H9 (cell line): Measurements from ENCODE around the gene HYAL4. TPM values are rescaled to one million over a fixed set of nuclear protein-coding genes. Genes with fewer than 3 reads are reported as not detected.

ENCODE experiments used
- DNase-seq: peaks from one replicate; pipeline ENCODE4 v3.0.0-alpha.2; 2017
- H2AFZ ChIP-seq: one replicate; pipeline ENCODE4 v1.6.1; 2013; ENCODE audit warnings: mild to moderate bottlenecking, low read length, control low read depth, moderate library complexity
- H2AK5ac ChIP-seq: 2 replicates; pipeline ENCODE4 v1.6.1; 2013; ENCODE audit warnings: low read length, control low read depth, mixed read lengths; ENCODE audit not compliant: insufficient read length
- H2BK120ac ChIP-seq: one replicate; pipeline ENCODE4 v1.6.1; 2013; ENCODE audit warnings: low read depth, mild to moderate bottlenecking, low read length, control low read depth, inconsistent platforms; ENCODE audit not compliant: poor library complexity, severe bottlenecking
- H2BK12ac ChIP-seq: 2 replicates; pipeline ENCODE4 v1.6.1; 2013; ENCODE audit warnings: low read length, control low read depth, mixed read lengths, low read depth; ENCODE audit not compliant: insufficient read length
- H2BK15ac ChIP-seq: 2 replicates; pipeline ENCODE4 v1.6.1; 2013; ENCODE audit warnings: low read depth, low read length, control low read depth
- H2BK20ac ChIP-seq: one replicate; pipeline ENCODE4 v1.6.1; 2013; ENCODE audit warnings: low read depth, mild to moderate bottlenecking, low read length, control low read depth, inconsistent platforms; ENCODE audit not compliant: poor library complexity, severe bottlenecking
- H2BK5ac ChIP-seq: 2 replicates; pipeline ENCODE4 v1.6.1; 2013; ENCODE audit warnings: low read length, control low read depth, mixed read lengths; ENCODE audit not compliant: insufficient read length
- H3K14ac ChIP-seq: 2 replicates; pipeline ENCODE4 v1.6.1; 2013; ENCODE audit warnings: low read length, control low read depth; ENCODE audit not compliant: insufficient read depth
- H3K18ac ChIP-seq: 2 replicates; pipeline ENCODE4 v1.6.1; 2013; ENCODE audit warnings: low read depth, mild to moderate bottlenecking, mixed read lengths, low read length, control low read depth; ENCODE audit not compliant: insufficient read length
- H3K23ac ChIP-seq: 2 replicates; pipeline ENCODE4 v1.6.1; 2013; ENCODE audit warnings: low read length, control low read depth, mixed read lengths, low read depth; ENCODE audit not compliant: insufficient read length
- H3K23me2 ChIP-seq: 2 replicates; pipeline ENCODE4 v1.6.1; 2013; ENCODE audit warnings: low read depth, mild to moderate bottlenecking, mixed read lengths, low read length, control low read depth; ENCODE audit not compliant: insufficient read length, poor library complexity, severe bottlenecking
- H3K27ac ChIP-seq: 2 replicates; pipeline ENCODE4 v1.5.1; 2013; ENCODE audit warnings: low read length, control low read depth, mixed read lengths, low read depth; ENCODE audit not compliant: insufficient read length
- H3K27me3 ChIP-seq: 2 replicates; pipeline ENCODE4 v1.6.1; 2013; ENCODE audit warnings: low read length, control low read depth, inconsistent platforms; ENCODE audit not compliant: insufficient read depth
- H3K4ac ChIP-seq: 2 replicates; pipeline ENCODE4 v1.6.1; 2013; ENCODE audit warnings: low read depth, mild to moderate bottlenecking, control low read depth, inconsistent platforms, low read length, moderate library complexity
- H3K4me1 ChIP-seq: 2 replicates; pipeline ENCODE4 v1.6.1; 2013; ENCODE audit warnings: low read length, control low read depth, inconsistent platforms; ENCODE audit not compliant: insufficient read depth
- H3K4me2 ChIP-seq: 2 replicates; pipeline ENCODE4 v1.6.1; 2013; ENCODE audit warnings: low read length, control low read depth, mixed read lengths; ENCODE audit not compliant: insufficient read length, insufficient read depth
- H3K56ac ChIP-seq: 2 replicates; pipeline ENCODE4 v1.6.1; 2013; ENCODE audit warnings: low read depth, mild to moderate bottlenecking, mixed read lengths, low read length, control low read depth; ENCODE audit not compliant: insufficient read length
- H3K79me1 ChIP-seq: 2 replicates; pipeline ENCODE4 v1.6.1; 2013; ENCODE audit warnings: low read depth, mild to moderate bottlenecking, moderate library complexity, low read length, control low read depth, inconsistent platforms; ENCODE audit not compliant: insufficient read depth, poor library complexity, severe bottlenecking
- H3K79me2 ChIP-seq: 2 replicates; pipeline ENCODE4 v1.6.1; 2013; ENCODE audit warnings: low read length, control low read depth, inconsistent platforms; ENCODE audit not compliant: insufficient read depth
- H3K9ac ChIP-seq: 2 replicates; pipeline ENCODE4 v1.6.1; 2013; ENCODE audit warnings: low read length, control low read depth, mixed read lengths; ENCODE audit not compliant: insufficient read length; ENCODE audit errors: extremely low read depth
- H3K9me3 ChIP-seq: one replicate; pipeline ENCODE4 v1.6.1; 2013; ENCODE audit warnings: low read depth, low read length, inconsistent platforms; ENCODE audit not compliant: control insufficient read depth
- H3T11ph ChIP-seq: one replicate; pipeline ENCODE4 v1.6.1; 2013; ENCODE audit warnings: mild to moderate bottlenecking, low read length, control low read depth, inconsistent platforms
- H4K20me1 ChIP-seq: one replicate; pipeline ENCODE4 v1.6.1; 2013; ENCODE audit not compliant: control insufficient read depth, insufficient read length, insufficient read depth
- H4K5ac ChIP-seq: 2 replicates; pipeline ENCODE4 v1.6.1; 2013; ENCODE audit warnings: low read depth, mild to moderate bottlenecking, mixed read lengths, low read length, control low read depth; ENCODE audit not compliant: insufficient read length
- H4K8ac ChIP-seq: replicated peaks from 2 replicates; pipeline ENCODE4 v1.6.1; 2013; ENCODE audit warnings: low read length, control low read depth, mixed read lengths, low read depth; ENCODE audit not compliant: insufficient read length
- H4K91ac ChIP-seq: 2 replicates; pipeline ENCODE4 v1.6.1; 2013; ENCODE audit warnings: low read depth, mild to moderate bottlenecking, moderate library complexity, mixed read lengths, low read length, control low read depth; ENCODE audit not compliant: insufficient read length
- H3K27ac Mint-ChIP-seq, 3 experiments: 2 replicates in 2 of 3; 3 replicates in 1 of 3; pipeline ENCODE4 v1.8.0; 2020 to 2021; ENCODE audit warnings: mixed read lengths in 3 of 3, mild to moderate bottlenecking in 1 of 3, moderate library complexity in 1 of 3
- H3K27me3 Mint-ChIP-seq: 2 replicates; pipeline ENCODE4 v1.8.0; 2021; ENCODE audit warnings: low read depth, mild to moderate bottlenecking, moderate library complexity, mixed read lengths
- H3K36me3 Mint-ChIP-seq, 3 experiments: 2 replicates in 2 of 3; 3 replicates in 1 of 3; pipeline ENCODE4 v1.8.0; 2020 to 2021; ENCODE audit warnings: low read depth in 3 of 3, mixed read lengths in 3 of 3; ENCODE audit not compliant: insufficient read depth in 1 of 3
- H3K4me1 Mint-ChIP-seq, 2 experiments: 2 replicates each; pipeline ENCODE4 v1.8.0; 2020; ENCODE audit warnings: mixed read lengths in 2 of 2
- H3K4me3 Mint-ChIP-seq, 2 experiments: 2 replicates in 1 of 2; 3 replicates in 1 of 2; pipeline ENCODE4 v1.8.0; 2020 to 2021; ENCODE audit warnings: mild to moderate bottlenecking in 2 of 2, mixed read lengths in 2 of 2, moderate library complexity in 1 of 2
- H3K9me3 Mint-ChIP-seq, 2 experiments: 2 replicates in 1 of 2; 3 replicates in 1 of 2; pipeline ENCODE4 v1.8.0; 2020; ENCODE audit warnings: mild to moderate bottlenecking in 2 of 2, mixed read lengths in 2 of 2, moderate library complexity in 1 of 2
- CTCF ChIP-seq: fragments of 200-600 bp; sonication (generic); conservative IDR thresholded peaks from 3 replicates; pipeline ENCODE4 v1.8.0; 2021; ENCODE audit warnings: antibody characterized with exemption, mild to moderate bottlenecking
- WGBS: extraction: QIAGEN DNeasy Blood & Tissue Kit; methylation state at CpG from one replicate; pipeline ENCODE4 v1.1.7; 2013; ENCODE audit warnings: missing lambda C conversion rate, low lambda C conversion rate, mixed read lengths; ENCODE audit not compliant: insufficient read length; ENCODE audit errors: extremely low coverage; 5-methylcytosine and 5-hydroxymethylcytosine counted together
- total RNA-seq: library from RNA; stranded (reverse); gene quantifications from 2 replicates; pipeline ENCODE4 v1.2.1, GENCODE V29; 2021

HYAL4 gene
- total RNA-seq, 1 experiment from 2014 or later, result not detected

- Histone ChIP-seq H3K23me2 (no peaks in the 10 kb centered on the region), H4K20me1 (no peaks in the 10 kb centered on the region), H3K23ac (no peak overlapping the region), H3K4ac (no peak overlapping the region), H2BK20ac (no peak overlapping the region), H2BK5ac (no peak overlapping the region), H3K18ac (no peak overlapping the region), H3K79me1 (no peaks in the 10 kb centered on the region), H3K79me2 (no peaks in the 10 kb centered on the region), H4K8ac (no peak overlapping the region), H4K5ac (no peak overlapping the region), H3K9ac (no peak overlapping the region), H2AK5ac (no peak overlapping the region), H2BK120ac (no peak overlapping the region), H3K27me3 (no peaks in the 10 kb centered on the region), H3T11ph (no peak overlapping the region), H3K4me1 (no peaks in the 10 kb centered on the region), H3K4me2 (no peak overlapping the region), H3K14ac (no peak overlapping the region), H3K27ac (no peak overlapping the region), H2AFZ (no peak overlapping the region), H3K9me3 (no peaks in the 10 kb centered on the region), H3K56ac (no peak overlapping the region), H2BK12ac (no peak overlapping the region), H4K91ac (no peak overlapping the region), H2BK15ac (no peak overlapping the region)
- DNase-seq, result peak; percentile 46
- Mint-ChIP-seq H3K27me3 (no peaks in the 10 kb centered on the region), H3K36me3 (peaks cover 0 to 5% (median 0%) of the 10 kb centered on the region in 3 experiments; a peak in 1 of 7 replicates), H3K4me1 (peaks cover 15 to 24% of the 10 kb centered on the region in 2 experiments), H3K4me3 (no peak overlapping the region), H3K27ac (no peak overlapping the region), H3K9me3 (peaks cover 3 to 7% of the 10 kb centered on the region in 2 experiments; a peak in 3 of 5 replicates)
- TF ChIP-seq CTCF, result peak; percentile 82
- WGBS, result no CpG with 5 or more reads among the region's 3 CpGs
These were observed 20.6 kb downstream of the HYAL4 start for GRCh38 chr7:123865517-123866117.
